ENCODE data around the gene IFT43. TPM values are rescaled to one million over a fixed set of nuclear protein-coding genes. Genes with fewer than 3 reads are reported as not detected.

Gene IFT43
- total RNA-seq, 1 experiment from 2014 or later: 20.3 TPM

- H3K9me3 ChIP-seq (ENCODE audit: low read depth, low read length, poor library complexity, severe bottlenecking): no peaks in the 10 kb centered on the region
- no peaks in the 10 kb centered on the region for H3K4me1 ChIP-seq (ENCODE audit: insufficient read depth, low read length, poor library complexity, severe bottlenecking)
- H3K27ac ChIP-seq (ENCODE audit: low read depth, low read length, poor library complexity, severe bottlenecking): no peak overlapping the region
- intact Hi-C loops (cut with micrococcal nuclease; ENCODE audit: unreplicated experiment): no loop called here
- no TSS peak for BruUV-seq (replicated peaks)
- no peaks in the 10 kb centered on the region for H3K27me3 ChIP-seq (replicated peaks; ENCODE audit: insufficient read depth, low read depth, low read length, poor library complexity)
- no peak overlapping the region for H3K4me3 ChIP-seq (ENCODE audit: low read depth, low read length, poor library complexity, severe bottlenecking)
- CTCF ChIA-PET: no interaction called here
- no peak for DNase-seq (ENCODE audit: low spot score)
- POLR2A ChIA-PET (ENCODE audit: low non-redundant PET): no interaction called here
- TF ChIP-seq, protein P1, sequence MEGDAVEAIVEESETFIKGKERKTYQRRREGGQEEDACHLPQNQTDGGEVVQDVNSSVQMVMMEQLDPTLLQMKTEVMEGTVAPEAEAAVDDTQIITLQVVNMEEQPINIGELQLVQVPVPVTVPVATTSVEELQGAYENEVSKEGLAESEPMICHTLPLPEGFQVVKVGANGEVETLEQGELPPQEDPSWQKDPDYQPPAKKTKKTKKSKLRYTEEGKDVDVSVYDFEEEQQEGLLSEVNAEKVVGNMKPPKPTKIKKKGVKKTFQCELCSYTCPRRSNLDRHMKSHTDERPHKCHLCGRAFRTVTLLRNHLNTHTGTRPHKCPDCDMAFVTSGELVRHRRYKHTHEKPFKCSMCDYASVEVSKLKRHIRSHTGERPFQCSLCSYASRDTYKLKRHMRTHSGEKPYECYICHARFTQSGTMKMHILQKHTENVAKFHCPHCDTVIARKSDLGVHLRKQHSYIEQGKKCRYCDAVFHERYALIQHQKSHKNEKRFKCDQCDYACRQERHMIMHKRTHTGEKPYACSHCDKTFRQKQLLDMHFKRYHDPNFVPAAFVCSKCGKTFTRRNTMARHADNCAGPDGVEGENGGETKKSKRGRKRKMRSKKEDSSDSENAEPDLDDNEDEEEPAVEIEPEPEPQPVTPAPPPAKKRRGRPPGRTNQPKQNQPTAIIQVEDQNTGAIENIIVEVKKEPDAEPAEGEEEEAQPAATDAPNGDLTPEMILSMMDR (conservative IDR thresholded peaks at IDR 0.05; ENCODE audit: low read depth, low read length): no peak
- no peak for TF ChIP-seq EZH2 (IDR thresholded peaks at IDR 0.05; ENCODE audit: borderline replicate concordance, low read depth, low read length, poor library complexity, severe bottlenecking)
- H3K36me3 ChIP-seq (ENCODE audit: insufficient read depth, low read length, poor library complexity, severe bottlenecking): no peaks in the 10 kb centered on the region
These were observed 112.0 kb downstream of the IFT43 start for GRCh38 chr14:76097547-76097946.

DNA sequence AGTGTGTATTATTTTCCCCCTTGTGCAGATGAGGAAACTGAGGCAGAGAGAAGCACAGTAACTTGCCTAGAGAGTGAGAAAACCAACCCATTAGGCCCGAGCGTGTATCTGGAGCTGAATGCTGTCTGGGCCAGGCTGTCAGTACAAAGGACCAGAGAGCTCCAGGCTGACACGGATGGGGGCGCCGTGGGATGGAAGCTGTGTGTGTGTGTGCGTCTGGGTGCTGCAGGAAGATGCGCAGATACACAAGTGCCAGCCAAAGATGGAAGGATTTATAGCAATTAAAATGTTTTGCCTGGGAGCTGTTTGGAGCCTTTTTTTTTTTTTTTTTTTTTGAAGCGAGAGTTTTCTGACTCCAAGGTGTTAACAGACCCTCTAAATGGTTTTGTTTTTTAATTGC, 112.5 kb downstream of the IFT43 start:
- ChIA-PET POLR2A (ENCODE audit: low non-redundant PET) (no interaction called here), CTCF (no interaction called here)
- Histone ChIP-seq H3K4me1 (ENCODE audit: insufficient read depth, low read length, poor library complexity, severe bottlenecking) (no peaks in the 10 kb centered on the region), H3K4me3 (ENCODE audit: low read depth, low read length, poor library complexity, severe bottlenecking) (no peak overlapping the region), H3K27me3 (replicated peaks; ENCODE audit: insufficient read depth, low read depth, low read length, poor library complexity) (no peaks in the 10 kb centered on the region), H3K9me3 (ENCODE audit: low read depth, low read length, poor library complexity, severe bottlenecking) (no peaks in the 10 kb centered on the region), H3K36me3 (ENCODE audit: insufficient read depth, low read length, poor library complexity, severe bottlenecking) (no peaks in the 10 kb centered on the region), H3K27ac (ENCODE audit: low read depth, low read length, poor library complexity, severe bottlenecking) (no peak overlapping the region)
- no peak for TF ChIP-seq EZH2 (IDR thresholded peaks at IDR 0.05; ENCODE audit: borderline replicate concordance, low read depth, low read length, poor library complexity, severe bottlenecking)
- no peak for DNase-seq (ENCODE audit: low spot score)
- no TSS peak for BruUV-seq (replicated peaks)
- intact Hi-C loops (cut with micrococcal nuclease; ENCODE audit: unreplicated experiment): no loop called here

DNA sequence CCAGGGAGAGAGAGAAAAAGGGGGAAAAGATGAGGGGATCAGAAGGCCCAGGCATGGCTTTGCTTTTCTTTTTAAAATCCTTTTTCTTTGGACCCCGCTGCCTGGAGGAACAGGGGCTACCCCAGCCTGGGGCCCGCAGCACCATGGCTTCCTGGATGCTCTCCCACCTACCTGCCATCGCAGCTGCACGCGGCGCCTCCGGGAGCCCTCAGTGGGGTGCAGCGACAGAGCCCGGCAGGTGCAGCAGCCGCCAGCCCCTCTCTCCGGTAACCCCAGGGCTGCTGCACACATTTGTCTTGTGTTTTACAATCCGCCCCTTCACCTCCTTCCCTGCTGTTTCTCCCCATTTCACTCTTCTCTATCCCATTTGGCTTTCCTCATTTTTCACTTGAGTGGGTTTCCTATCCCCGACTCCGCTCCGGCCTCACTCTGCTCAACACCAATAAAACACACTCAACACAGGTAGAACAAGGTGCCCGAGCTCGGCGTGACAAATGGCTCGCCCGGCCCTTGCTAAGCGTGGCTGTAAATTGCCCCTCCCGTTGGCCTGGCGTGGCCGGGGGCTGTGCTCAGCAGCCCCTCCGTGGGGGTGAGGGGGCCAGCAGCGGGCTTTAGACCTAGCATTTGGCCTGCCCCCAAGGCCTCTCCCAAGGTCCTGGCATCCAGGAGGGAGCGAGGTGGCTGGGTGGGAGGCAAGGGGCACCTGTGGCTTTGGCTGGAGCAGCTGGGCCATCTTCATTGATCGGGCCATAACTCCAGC, 113.5 kb downstream of the IFT43 start:
- intact Hi-C loops (cut with micrococcal nuclease; ENCODE audit: unreplicated experiment): no loop called here

More for the DNA sequence above, 113.5 kb downstream of the IFT43 start:
- no TSS peak for BruUV-seq (replicated peaks)
- Histone ChIP-seq H3K9me3 (ENCODE audit: low read depth, low read length, poor library complexity, severe bottlenecking) (no peaks in the 10 kb centered on the region), H3K27me3 (replicated peaks; ENCODE audit: insufficient read depth, low read depth, low read length, poor library complexity) (no peaks in the 10 kb centered on the region), H3K4me3 (ENCODE audit: low read depth, low read length, poor library complexity, severe bottlenecking) (no peak overlapping the region), H3K4me1 (ENCODE audit: insufficient read depth, low read length, poor library complexity, severe bottlenecking) (no peaks in the 10 kb centered on the region), H3K27ac (ENCODE audit: low read depth, low read length, poor library complexity, severe bottlenecking) (no peak overlapping the region), H3K36me3 (ENCODE audit: insufficient read depth, low read length, poor library complexity, severe bottlenecking) (no peaks in the 10 kb centered on the region)
- POLR2A ChIA-PET (ENCODE audit: low non-redundant PET): no interaction called here
- DNase-seq (ENCODE audit: low spot score): no peak
- CTCF ChIA-PET: no interaction called here
- no peak for TF ChIP-seq EZH2 (IDR thresholded peaks at IDR 0.05; ENCODE audit: borderline replicate concordance, low read depth, low read length, poor library complexity, severe bottlenecking)
- TF ChIP-seq, protein P1 (conservative IDR thresholded peaks at IDR 0.05; ENCODE audit: low read depth, low read length): no peak
